Subcutaneous abdominal adipose tissue (tissue), 5 donors: ENCODE results near the gene MGAT5.

Source experiments
- H3K27ac ChIP-seq: one replicate; pipeline ENCODE4 v1.7.0; 2013; ENCODE audit warnings: low read depth, mild to moderate bottlenecking, inconsistent platforms, low read length, moderate library complexity
- H3K27me3 ChIP-seq, 5 donors: one replicate each; pipeline ENCODE4 v1.7.0; 2013; ENCODE audit warnings: low read length in 5 of 5, inconsistent platforms in 1 of 5; ENCODE audit not compliant: control insufficient read depth in 5 of 5, insufficient read depth in 4 of 5
- H3K36me3 ChIP-seq, 5 donors: one replicate each; pipeline ENCODE4 v1.7.0; 2013; ENCODE audit warnings: low read length in 5 of 5; ENCODE audit not compliant: control insufficient read depth in 5 of 5, insufficient read depth in 5 of 5
- H3K4me1 ChIP-seq, 5 donors: one replicate each; pipeline ENCODE4 v1.7.0; 2013; ENCODE audit warnings: low read length in 5 of 5, mild to moderate bottlenecking in 3 of 5, moderate library complexity in 1 of 5; ENCODE audit not compliant: control insufficient read depth in 5 of 5, insufficient read depth in 5 of 5
- H3K4me3 ChIP-seq, 5 donors: one replicate each; pipeline ENCODE4 v1.7.0; 2013; ENCODE audit warnings: low read length in 5 of 5, low read depth in 1 of 5
- H3K9ac ChIP-seq, 5 donors: one replicate each; pipeline ENCODE4 v1.7.0; 2013; ENCODE audit warnings: low read length in 5 of 5, mild to moderate bottlenecking in 4 of 5, moderate library complexity in 3 of 5
- H3K9me3 ChIP-seq, 5 donors: one replicate each; pipeline ENCODE4 v1.7.0; 2013; ENCODE audit warnings: low read length in 5 of 5; ENCODE audit not compliant: control insufficient read depth in 5 of 5
- donor health status: healthy.
- donor health status: healthy.
- donor health status: healthy.
- donor health status: healthy.
- donor health status: healthy.

MGAT5 gene

GRCh38 chr2:134367213-134367612 lies 113.3 kb downstream of the MGAT5 start:
- Histone ChIP-seq H3K9ac (no peak overlapping the region), H3K27ac (no peak overlapping the region), H3K4me1 (peaks cover 3 to 28% (median 22%) of the 10 kb centered on the region in 5 donors), H3K9me3 (no peaks in the 10 kb centered on the region), H3K27me3 (no peaks in the 10 kb centered on the region), H3K4me3 (no peak overlapping the region), H3K36me3 (peaks cover 2 to 24% (median 8%) of the 10 kb centered on the region in 5 donors)

GRCh38 chr2:134368009-134368817 lies 114.3 kb downstream of the MGAT5 start:
- Histone ChIP-seq H3K9ac (no peak overlapping the region), H3K9me3 (no peaks in the 10 kb centered on the region), H3K27me3 (no peaks in the 10 kb centered on the region), H3K4me1 (peaks cover 3 to 35% (median 26%) of the 10 kb centered on the region in 5 donors), H3K4me3 (no peak overlapping the region), H3K27ac (no peak overlapping the region), H3K36me3 (peaks cover 0 to 17% (median 1%) of the 10 kb centered on the region in 5 donors)

DNA sequence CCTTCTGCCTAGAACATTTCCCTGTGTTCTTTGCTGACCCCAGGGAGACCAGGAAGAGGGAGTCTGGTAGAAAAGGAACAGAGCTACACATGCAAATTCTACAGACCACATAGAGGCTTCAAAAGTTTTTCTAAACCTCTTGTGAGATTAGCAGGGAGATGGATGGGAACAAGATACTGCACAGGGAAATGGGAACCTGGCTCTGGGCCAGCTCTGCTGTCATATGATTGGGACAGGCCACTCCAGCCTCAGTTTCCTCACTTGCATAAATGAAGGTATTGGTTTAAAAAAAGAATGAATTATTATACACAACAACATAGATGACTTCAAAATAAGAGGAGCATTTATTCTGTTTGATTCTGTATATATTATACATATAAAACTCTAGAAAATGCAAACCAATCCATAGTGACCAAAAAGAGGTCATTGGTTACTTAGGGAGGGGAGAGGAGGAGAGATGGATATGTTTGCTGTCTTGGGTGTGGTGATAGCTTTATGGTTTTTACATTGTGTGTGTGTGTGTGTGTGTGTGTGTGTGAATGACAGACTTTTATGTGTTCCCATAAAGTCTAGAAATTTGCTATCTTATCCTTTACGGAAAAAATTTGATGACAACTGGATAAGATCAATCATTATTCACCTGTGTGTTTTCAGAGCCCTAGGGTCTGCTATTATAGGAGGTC lies 115.5 kb downstream of the MGAT5 start:
- no peaks in the 10 kb centered on the region for H3K9me3 ChIP-seq
- H3K36me3 ChIP-seq: peaks cover 0 to 12% (median 0%) of the 10 kb centered on the region in 5 donors
- H3K9ac ChIP-seq: no peak overlapping the region
- no peaks in the 10 kb centered on the region for H3K27me3 ChIP-seq
- no peak overlapping the region for H3K27ac ChIP-seq
- H3K4me3 ChIP-seq: no peak overlapping the region
- peaks cover 3 to 35% (median 26%) of the 10 kb centered on the region in 5 donors for H3K4me1 ChIP-seq

DNA sequence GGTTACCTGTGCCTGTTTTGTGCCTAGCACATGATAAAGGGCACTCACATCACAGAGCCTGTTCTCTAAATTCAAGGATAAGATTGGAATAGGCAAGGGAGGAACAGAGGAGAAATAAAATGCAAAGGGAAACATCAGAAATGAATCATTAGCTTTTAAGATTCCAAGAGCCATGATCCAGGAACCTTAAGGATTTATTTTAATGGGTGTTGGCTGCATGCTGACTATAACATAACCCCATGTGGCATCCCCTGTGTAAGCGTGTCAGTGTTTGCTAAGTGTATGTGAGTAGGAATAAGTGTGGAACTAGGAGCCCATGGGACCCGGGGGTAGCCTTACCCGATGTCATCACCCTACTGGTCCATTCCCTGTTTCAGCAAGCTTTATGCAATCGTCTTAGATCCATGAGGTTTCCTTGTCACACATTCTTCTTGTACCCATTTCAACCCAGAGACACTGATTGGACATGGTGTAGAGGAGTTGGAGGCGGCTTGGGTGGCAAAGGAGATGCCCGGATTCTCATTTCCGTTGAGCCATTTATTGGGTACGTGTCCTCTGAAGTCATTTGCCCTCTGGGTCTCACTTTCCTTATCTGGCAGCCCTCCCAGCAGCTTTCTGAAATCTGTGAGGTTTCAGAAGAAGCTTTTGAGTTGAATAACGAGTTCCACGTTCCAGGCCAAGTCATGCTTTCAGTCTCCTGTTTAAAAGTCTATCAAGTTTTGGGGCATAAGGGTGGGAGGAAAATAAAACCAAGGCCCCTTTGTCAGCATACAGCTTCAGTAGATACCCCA lies 117.0 kb downstream of the MGAT5 start:
- Histone ChIP-seq H3K27ac (no peak overlapping the region), H3K9ac (no peak overlapping the region), H3K36me3 (peaks cover 0 to 7% (median 0%) of the 10 kb centered on the region in 5 donors), H3K9me3 (no peaks in the 10 kb centered on the region), H3K4me3 (no peak overlapping the region), H3K27me3 (no peaks in the 10 kb centered on the region), H3K4me1 (peaks cover 3 to 35% (median 26%) of the 10 kb centered on the region in 5 donors)

DNA sequence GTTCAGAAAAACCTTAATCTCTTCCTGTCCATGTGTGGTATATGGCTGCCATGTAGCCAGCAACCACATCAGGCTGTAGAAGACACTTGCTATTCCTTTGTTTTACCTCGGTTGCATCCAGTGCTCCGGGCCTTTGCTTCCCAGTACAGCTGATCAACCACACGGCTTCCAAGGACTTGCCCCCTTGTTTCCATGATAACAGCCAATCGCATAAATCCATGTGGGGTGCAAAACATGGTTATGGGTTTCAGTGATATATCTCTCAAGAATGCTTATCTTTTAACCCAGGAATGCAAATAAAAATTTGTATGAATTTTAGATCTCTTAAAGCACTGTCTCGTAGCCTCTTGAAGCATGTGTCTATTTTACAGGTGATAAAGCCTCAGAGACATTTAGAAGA lies 118.3 kb downstream of the MGAT5 start:
- Histone ChIP-seq H3K4me3 (no peak overlapping the region), H3K9ac (no peak overlapping the region), H3K36me3 (peaks cover 0 to 15% (median 0%) of the 10 kb centered on the region in 5 donors), H3K9me3 (no peaks in the 10 kb centered on the region), H3K27me3 (no peaks in the 10 kb centered on the region), H3K4me1 (peaks cover 3 to 34% (median 26%) of the 10 kb centered on the region in 5 donors), H3K27ac (peak overlapping the region; percentile 31)

DNA sequence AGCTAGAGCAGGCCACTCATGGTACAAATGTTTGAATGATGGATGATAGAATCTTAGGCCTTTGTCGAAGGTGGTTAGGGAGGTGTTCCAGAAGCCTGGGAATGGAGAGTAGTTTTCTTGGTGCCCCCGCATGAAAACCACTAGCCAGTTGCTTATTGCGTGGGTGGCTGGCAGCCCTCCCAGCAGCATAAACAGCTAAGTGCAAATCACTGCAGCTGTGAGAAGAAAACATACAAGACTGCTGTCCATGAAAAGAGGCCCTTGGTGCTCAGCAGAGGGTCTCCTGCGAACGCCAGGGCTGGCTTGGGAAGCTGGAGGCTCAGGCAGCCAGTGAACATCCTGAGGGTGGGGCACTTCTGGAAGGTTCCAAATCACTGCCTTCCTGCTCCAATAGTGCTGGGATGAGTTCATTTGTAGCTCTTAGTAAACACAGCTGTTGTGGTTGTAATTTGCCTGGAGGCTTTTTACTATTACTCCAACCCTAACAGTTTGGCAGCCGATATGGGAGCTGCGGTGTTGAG lies 118.8 kb downstream of the MGAT5 start:
- Histone ChIP-seq H3K9ac (no peak overlapping the region), H3K27ac (peak overlapping the region; percentile 31), H3K36me3 (peaks cover 0 to 17% (median 0%) of the 10 kb centered on the region in 5 donors), H3K4me1 (peaks cover 3 to 28% (median 22%) of the 10 kb centered on the region in 5 donors), H3K4me3 (no peak overlapping the region), H3K9me3 (no peaks in the 10 kb centered on the region), H3K27me3 (no peaks in the 10 kb centered on the region)

DNA sequence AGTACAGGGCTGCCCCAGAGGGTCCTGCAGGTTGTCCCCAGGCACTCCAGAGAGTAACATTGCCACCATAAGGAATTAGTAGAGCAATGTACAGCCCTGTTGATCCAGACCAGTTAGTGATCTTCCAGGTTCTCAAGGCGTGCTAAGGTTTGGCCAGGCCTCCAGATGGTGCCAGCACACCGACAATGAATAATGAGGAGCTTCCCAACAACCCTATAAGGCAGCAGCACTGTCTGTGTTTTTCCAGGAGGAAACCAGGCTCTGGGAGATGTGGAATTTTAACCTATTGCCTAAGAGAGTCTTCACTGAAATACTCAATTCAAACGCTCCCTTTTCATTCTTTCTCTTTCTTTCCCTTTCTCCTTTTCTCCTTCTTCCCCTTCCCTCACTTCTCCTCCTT lies 122.1 kb downstream of the MGAT5 start:
- H3K4me1 ChIP-seq: peaks cover 0 to 20% (median 11%) of the 10 kb centered on the region in 5 donors
- no peak overlapping the region for H3K4me3 ChIP-seq
- no peaks in the 10 kb centered on the region for H3K9me3 ChIP-seq
- H3K27ac ChIP-seq: no peak overlapping the region
- H3K27me3 ChIP-seq: no peaks in the 10 kb centered on the region
- H3K9ac ChIP-seq: no peak overlapping the region
- peaks cover 0 to 19% (median 0%) of the 10 kb centered on the region in 5 donors for H3K36me3 ChIP-seq

DNA sequence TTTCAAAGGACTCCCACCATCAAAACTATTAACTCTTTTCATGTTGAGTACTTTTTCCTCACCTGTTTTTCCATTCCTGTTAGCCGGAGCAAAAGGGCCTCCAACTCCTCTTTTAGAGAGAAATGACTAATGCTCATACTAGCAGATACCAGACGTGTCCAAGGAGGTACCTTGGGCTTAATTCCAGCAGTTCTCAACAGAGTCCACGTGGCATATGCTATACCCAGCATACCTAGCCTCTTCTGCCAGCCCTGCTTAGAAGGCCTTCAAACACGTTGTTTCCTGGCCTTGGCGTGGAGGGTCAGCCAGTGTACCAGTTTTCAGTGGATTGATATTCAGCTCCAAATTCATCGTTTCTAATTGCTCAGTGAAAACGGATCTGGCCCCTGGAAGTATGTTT lies 123.9 kb downstream of the MGAT5 start:
- no peak overlapping the region for H3K4me3 ChIP-seq
- H3K36me3 ChIP-seq: peaks cover 0 to 21% (median 0%) of the 10 kb centered on the region in 5 donors
- no peaks in the 10 kb centered on the region for H3K9me3 ChIP-seq
- peaks cover 0 to 12% (median under 1%) of the 10 kb centered on the region in 5 donors for H3K4me1 ChIP-seq
- H3K27me3 ChIP-seq: no peaks in the 10 kb centered on the region
- no peak overlapping the region for H3K27ac ChIP-seq
- H3K9ac ChIP-seq: no peak overlapping the region

DNA sequence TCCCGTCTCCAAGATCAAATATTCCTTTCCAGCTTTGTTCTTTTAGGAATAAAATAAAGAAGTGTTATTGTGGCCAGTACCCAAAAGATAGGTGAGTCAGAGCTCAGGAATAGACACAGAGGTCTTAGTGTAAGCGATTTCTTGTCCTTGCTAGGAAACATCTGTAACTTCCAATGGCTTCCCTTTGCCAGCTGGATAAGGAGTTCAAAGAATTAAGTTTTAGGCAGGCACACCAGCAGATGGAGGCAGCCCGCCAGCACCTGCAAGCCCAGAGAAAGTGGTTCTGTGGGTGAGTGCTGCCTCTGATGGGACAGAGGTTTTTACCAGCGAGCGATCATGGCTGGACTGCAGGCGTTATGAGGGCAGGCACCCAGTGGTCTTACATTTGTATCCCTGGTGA lies 125.4 kb downstream of the MGAT5 start:
- peaks cover 0 to 6% (median 0%) of the 10 kb centered on the region in 5 donors for H3K4me1 ChIP-seq
- H3K36me3 ChIP-seq: peaks cover 0 to 18% (median 0%) of the 10 kb centered on the region in 5 donors
- no peak overlapping the region for H3K4me3 ChIP-seq
- no peaks in the 10 kb centered on the region for H3K27me3 ChIP-seq
- no peak overlapping the region for H3K27ac ChIP-seq
- no peak overlapping the region for H3K9ac ChIP-seq
- H3K9me3 ChIP-seq: no peaks in the 10 kb centered on the region
